Liver (tissue), 9 donors: ENCODE measurements around the gene EFR3B. TPM values are rescaled to one million over a fixed set of nuclear protein-coding genes. Genes with fewer than 3 reads are reported as not detected.

Experiments used
- DNase-seq: peaks from one replicate; pipeline ENCODE4 v3.0.0-alpha.2; 2017; ENCODE audit warnings: low spot score
- H3K27ac ChIP-seq, 2 donors: one replicate each; pipeline ENCODE4 v1.7.0; 2013; ENCODE audit warnings: inconsistent platforms in 2 of 2, low read length in 2 of 2, control low read depth in 1 of 2, low read depth in 1 of 2, mild to moderate bottlenecking in 1 of 2
- H3K27me3 ChIP-seq, 4 donors: one replicate each; pipeline versions ENCODE4 v1.6.1 to v1.7.0; 2013; ENCODE audit warnings: low read length in 3 of 4, inconsistent platforms in 1 of 4, mild to moderate bottlenecking in 1 of 4, moderate library complexity in 1 of 4; ENCODE audit not compliant: control insufficient read depth in 4 of 4, insufficient read depth in 4 of 4
- H3K36me3 ChIP-seq, 4 donors: one replicate each; pipeline versions ENCODE4 v1.6.1 to v1.7.0; 2013; ENCODE audit warnings: low read length in 3 of 4, mild to moderate bottlenecking in 3 of 4, low read depth in 1 of 4, moderate library complexity in 1 of 4; ENCODE audit not compliant: control insufficient read depth in 4 of 4, insufficient read depth in 3 of 4
- H3K4me1 ChIP-seq, 4 donors: one replicate each; pipeline versions ENCODE4 v1.6.1 to v1.7.0; 2013; ENCODE audit warnings: low read length in 3 of 4, mild to moderate bottlenecking in 3 of 4, moderate library complexity in 1 of 4; ENCODE audit not compliant: control insufficient read depth in 4 of 4, insufficient read depth in 4 of 4
- H3K4me3 ChIP-seq, 3 donors: one replicate each; pipeline versions ENCODE4 v1.6.1 to v1.7.0; 2013; ENCODE audit warnings: low read length in 3 of 3, control low read depth in 1 of 3, low read depth in 1 of 3, mild to moderate bottlenecking in 1 of 3
- H3K9ac ChIP-seq, 2 donors: one replicate each; pipeline ENCODE4 v1.7.0; 2013; ENCODE audit warnings: low read length in 2 of 2, mild to moderate bottlenecking in 2 of 2, moderate library complexity in 2 of 2, control low read depth in 1 of 2, low read depth in 1 of 2
- H3K9me3 ChIP-seq, 4 donors: one replicate each; pipeline versions ENCODE4 v1.6.1 to v1.7.0; 2013; ENCODE audit warnings: low read length in 3 of 4; ENCODE audit not compliant: control insufficient read depth in 4 of 4
- EGR1 ChIP-seq, 2 donors: IDR thresholded peaks; 2 replicates each; pipeline ENCODE4 v1.6.1; 2016 to 2018; ENCODE audit warnings: antibody characterized with exemption in 2 of 2, low read depth in 2 of 2
- FOXA1 ChIP-seq: IDR thresholded peaks from 2 replicates; pipeline ENCODE4 v1.6.1; 2016; ENCODE audit warnings: antibody characterized with exemption
- FOXA2 ChIP-seq: IDR thresholded peaks from 2 replicates; pipeline ENCODE4 v1.6.1; 2016; ENCODE audit warnings: antibody characterized with exemption
- GABPA ChIP-seq, 2 donors: IDR thresholded peaks in 1 of 2; conservative IDR thresholded peaks in 1 of 2; 2 replicates each; pipeline ENCODE4 v1.6.1; 2016; ENCODE audit warnings: antibody characterized with exemption in 2 of 2, mild to moderate bottlenecking in 1 of 2, moderate library complexity in 1 of 2
- HNF4A ChIP-seq, 2 donors: conservative IDR thresholded peaks; 2 replicates each; pipeline ENCODE4 v1.6.1; 2016; ENCODE audit warnings: antibody characterized with exemption in 2 of 2, mild to moderate bottlenecking in 2 of 2
- JUND ChIP-seq, 2 donors: IDR thresholded peaks; 2 replicates each; pipeline ENCODE4 v1.6.1; 2016; ENCODE audit warnings: antibody characterized with exemption in 2 of 2
- MAX ChIP-seq: IDR thresholded peaks from 2 replicates; pipeline ENCODE4 v1.6.1; 2016; ENCODE audit warnings: antibody characterized with exemption
- NR2F2 ChIP-seq: IDR thresholded peaks from 2 replicates; pipeline ENCODE4 v1.6.1; 2016; ENCODE audit warnings: antibody characterized with exemption
- RAD21 ChIP-seq, 2 donors: IDR thresholded peaks; 2 replicates each; pipeline ENCODE4 v1.6.1; 2016; ENCODE audit warnings: antibody characterized with exemption in 2 of 2, mild to moderate bottlenecking in 2 of 2
- RXRA ChIP-seq, 2 donors: IDR thresholded peaks; 2 replicates each; pipeline ENCODE4 v1.6.1; 2017 to 2018; ENCODE audit warnings: antibody characterized with exemption in 2 of 2, mild to moderate bottlenecking in 1 of 2
- TAF1 ChIP-seq: conservative IDR thresholded peaks from 2 replicates; pipeline ENCODE4 v1.6.1; 2016; ENCODE audit warnings: antibody characterized with exemption, mild to moderate bottlenecking
- YY1 ChIP-seq: IDR thresholded peaks from 2 replicates; pipeline ENCODE4 v1.6.1; 2016; ENCODE audit warnings: antibody characterized with exemption, mild to moderate bottlenecking
- ZBTB33 ChIP-seq: IDR thresholded peaks from 2 replicates; pipeline ENCODE4 v1.6.1; 2016; ENCODE audit warnings: antibody characterized with exemption
- WGBS: extraction: QIAGEN DNeasy Blood & Tissue Kit; methylation state at CpG from one replicate; pipeline ENCODE4 v1.1.7; 2013; 5-methylcytosine and 5-hydroxymethylcytosine counted together
- polyA plus RNA-seq, 2 donors: library from polyadenylated mRNA; stranded (reverse) in 1 of 2; unstranded in 1 of 2; fragments of 200-250 nt in 1 of 2; fragments of >200 nt in 1 of 2; fragmentation: Nextera tagmentation in 1 of 2; extraction: Ambion mirVana in 1 of 2; gene quantifications; one replicate each; pipeline versions ENCODE4 v1.2.1 to v1.2.3, GENCODE V29; 2013 to 2015
- total RNA-seq, 2 donors: library from RNA; depleted of rRNA; stranded (reverse); fragments of >200 nt; gene quantifications; one replicate each; pipeline ENCODE4 v1.2.3, GENCODE V29; 2014
- TF ChIP-seq, protein P1 (sequence below): fragments of 150-350 bp; IDR thresholded peaks from 2 replicates; pipeline ENCODE4 v1.5.1; 2017; ENCODE audit warnings: improper control_type of control experiment, low read depth, low read length; ENCODE audit not compliant: missing input control
- TF ChIP-seq, protein P2 (sequence below): IDR thresholded peaks from 2 replicates; pipeline ENCODE4 v1.6.1; 2016; ENCODE audit warnings: antibody characterized with exemption
- donor health status: healthy.
- donor health status: healthy.
- donor health status: healthy.
- donor health status: healthy.
- donor health status: healthy.

Gene EFR3B
- total and polyA plus RNA-seq, 4 donors, result 0.05 to 0.33 (median 0.23) TPM

- DNase-seq, result no peak
- TF ChIP-seq NR2F2, result no peak
- TF ChIP-seq GABPA (IDR thresholded peaks at IDR 0.05 in 1 of 2, conservative IDR thresholded peaks at IDR 0.05 in 1 of 2), result no peak
- TF ChIP-seq MAX, result no peak
- no peak for TF ChIP-seq RXRA (IDR thresholded peaks at IDR 0.05)
- TF ChIP-seq FOXA2, result no peak
- TF ChIP-seq YY1, result no peak
- TF ChIP-seq, protein P1, sequence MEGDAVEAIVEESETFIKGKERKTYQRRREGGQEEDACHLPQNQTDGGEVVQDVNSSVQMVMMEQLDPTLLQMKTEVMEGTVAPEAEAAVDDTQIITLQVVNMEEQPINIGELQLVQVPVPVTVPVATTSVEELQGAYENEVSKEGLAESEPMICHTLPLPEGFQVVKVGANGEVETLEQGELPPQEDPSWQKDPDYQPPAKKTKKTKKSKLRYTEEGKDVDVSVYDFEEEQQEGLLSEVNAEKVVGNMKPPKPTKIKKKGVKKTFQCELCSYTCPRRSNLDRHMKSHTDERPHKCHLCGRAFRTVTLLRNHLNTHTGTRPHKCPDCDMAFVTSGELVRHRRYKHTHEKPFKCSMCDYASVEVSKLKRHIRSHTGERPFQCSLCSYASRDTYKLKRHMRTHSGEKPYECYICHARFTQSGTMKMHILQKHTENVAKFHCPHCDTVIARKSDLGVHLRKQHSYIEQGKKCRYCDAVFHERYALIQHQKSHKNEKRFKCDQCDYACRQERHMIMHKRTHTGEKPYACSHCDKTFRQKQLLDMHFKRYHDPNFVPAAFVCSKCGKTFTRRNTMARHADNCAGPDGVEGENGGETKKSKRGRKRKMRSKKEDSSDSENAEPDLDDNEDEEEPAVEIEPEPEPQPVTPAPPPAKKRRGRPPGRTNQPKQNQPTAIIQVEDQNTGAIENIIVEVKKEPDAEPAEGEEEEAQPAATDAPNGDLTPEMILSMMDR, result no peak
- TF ChIP-seq, protein P2, sequence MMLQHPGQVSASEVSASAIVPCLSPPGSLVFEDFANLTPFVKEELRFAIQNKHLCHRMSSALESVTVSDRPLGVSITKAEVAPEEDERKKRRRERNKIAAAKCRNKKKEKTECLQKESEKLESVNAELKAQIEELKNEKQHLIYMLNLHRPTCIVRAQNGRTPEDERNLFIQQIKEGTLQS, result no peak
- no peak for TF ChIP-seq ZBTB33
- no peaks in the 10 kb centered on the region for H3K27me3 ChIP-seq
- no peaks in the 10 kb centered on the region for H3K4me1 ChIP-seq
- no peak overlapping the region for H3K9ac ChIP-seq
- H3K4me3 ChIP-seq, result no peak overlapping the region
- H3K36me3 ChIP-seq, result no peaks in the 10 kb centered on the region
- H3K9me3 ChIP-seq, result no peaks in the 10 kb centered on the region
- H3K27ac ChIP-seq, result no peak overlapping the region
- WGBS, result 96% methylated on average over 13 of the region's 13 CpGs
Measured at GRCh38 chr2:25116956-25117355, 75.1 kb downstream of the EFR3B start.

DNA sequence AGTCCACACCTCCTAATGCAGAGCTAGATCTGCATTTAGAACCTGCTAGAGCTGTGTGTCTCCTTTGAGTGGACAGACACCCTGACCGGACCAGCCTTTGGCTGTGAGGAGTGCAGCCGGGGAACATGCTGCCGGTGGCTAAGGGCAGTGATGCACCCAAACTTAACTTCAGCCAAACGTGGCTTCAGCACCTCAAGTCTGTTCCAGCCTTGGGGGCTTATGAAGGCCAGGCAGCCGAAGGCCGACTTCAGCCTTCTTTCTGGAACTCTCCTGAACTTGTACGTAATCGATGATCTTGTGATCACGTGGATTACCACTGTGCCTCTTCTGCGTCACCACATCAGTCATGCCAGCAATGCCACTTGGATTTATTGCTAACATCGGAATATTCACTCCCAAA, 77.4 kb downstream of the EFR3B start:
- no peaks in the 10 kb centered on the region for H3K9me3 ChIP-seq
- H3K4me1 ChIP-seq, result no peaks in the 10 kb centered on the region
- H3K27me3 ChIP-seq, result no peaks in the 10 kb centered on the region
- no peak overlapping the region for H3K27ac ChIP-seq
- no peak overlapping the region for H3K9ac ChIP-seq
- DNase-seq, result no peak
- TF ChIP-seq RXRA (IDR thresholded peaks at IDR 0.05) (no peak), RAD21 (IDR thresholded peaks at IDR 0.05) (no peak), JUND (IDR thresholded peaks at IDR 0.05) (no peak), YY1 (no peak), GABPA (IDR thresholded peaks at IDR 0.05 in 1 of 2, conservative IDR thresholded peaks at IDR 0.05 in 1 of 2) (no peak), TAF1 (no peak), FOXA1 (no peak)
- no peak overlapping the region for H3K4me3 ChIP-seq
- 84% methylated on average over 11 of the region's 11 CpGs for WGBS
- no peaks in the 10 kb centered on the region for H3K36me3 ChIP-seq

- Histone ChIP-seq H3K27me3 (no peaks in the 10 kb centered on the region), H3K9me3 (no peaks in the 10 kb centered on the region), H3K4me3 (no peak overlapping the region), H3K4me1 (no peaks in the 10 kb centered on the region), H3K9ac (no peak overlapping the region), H3K27ac (no peak overlapping the region), H3K36me3 (no peaks in the 10 kb centered on the region)
- 97% methylated on average over 3 of the region's 3 CpGs for WGBS
- TF ChIP-seq EGR1 (IDR thresholded peaks at IDR 0.05; ENCODE audit: low read depth in 2 of 2) (no peak), YY1 (no peak), FOXA1 (no peak), NR2F2 (no peak), ZBTB33 (no peak), HNF4A (conservative IDR thresholded peaks at IDR 0.05) (no peak), RXRA (IDR thresholded peaks at IDR 0.05) (no peak), RAD21 (IDR thresholded peaks at IDR 0.05) (no peak), FOXA2 (no peak)
- TF ChIP-seq, protein P2, result no peak
- no peak for DNase-seq
Measured at GRCh38 chr2:25122367-25122766, 80.5 kb downstream of the EFR3B start.
